GM12875 (cell line): ENCODE data around the gene CCDC197.

Experiments used
- H3K4me3 ChIP-seq: one replicate; pipeline ENCODE4 v1.5.1; 2011; ENCODE audit warnings: low read depth, low read length, control low read depth
- CTCF ChIP-seq: IDR thresholded peaks from 2 replicates; pipeline ENCODE4 v1.5.1; 2011; ENCODE audit warnings: low read depth, mild to moderate bottlenecking, control low read depth, inconsistent platforms, low read length, moderate library complexity, borderline replicate concordance; ENCODE audit not compliant: insufficient read depth

Gene CCDC197

GRCh38 chr14:94009767-94010166 lies 12.7 kb downstream of the CCDC197 start:
- no peak overlapping the region for H3K4me3 ChIP-seq

GRCh38 chr14:94010625-94011024 lies 13.5 kb downstream of the CCDC197 start:
- no peak for TF ChIP-seq CTCF
- no peak overlapping the region for H3K4me3 ChIP-seq

More at GRCh38 chr14:94009767-94010166, 12.7 kb downstream of the CCDC197 start:
- TF ChIP-seq CTCF: no peak

GRCh38 chr14:94011795-94012194 lies 14.7 kb downstream of the CCDC197 start:
- TF ChIP-seq CTCF: no peak
- no peak overlapping the region for H3K4me3 ChIP-seq

- TF ChIP-seq CTCF: no peak
- no peak overlapping the region for H3K4me3 ChIP-seq
Measured at GRCh38 chr14:94014382-94014781, 17.3 kb downstream of the CCDC197 start.

- peak; percentile 11; the same call in 1 of the 2 replicates for TF ChIP-seq CTCF
- no peak overlapping the region for H3K4me3 ChIP-seq
Measured at GRCh38 chr14:94015223-94015622, 18.1 kb downstream of the CCDC197 start.

- H3K4me3 ChIP-seq: no peak overlapping the region
- TF ChIP-seq CTCF: no peak
Measured at GRCh38 chr14:94016446-94016976, 19.4 kb downstream of the CCDC197 start.

- no peak overlapping the region for H3K4me3 ChIP-seq
- no peak for TF ChIP-seq CTCF
Measured at GRCh38 chr14:94018308-94018707, 21.2 kb downstream of the CCDC197 start.
